Fibroblast of lung (primary cell): ENCODE results near the gene HAT1. TPM values are rescaled to one million over a fixed set of nuclear protein-coding genes. Genes with fewer than 3 reads are reported as not detected.
A peak's percentile ranks its signal among the peaks of the same experiment; 100 is the strongest.

Source experiments
- DNase-seq, 2 donors: peaks; one replicate each; pipeline versions ENCODE4 v3.0.0 to v3.0.0-alpha.2; 2010; ENCODE audit warnings: low read depth in 2 of 2
- H2AFZ ChIP-seq: 2 replicates; pipeline ENCODE4 v1.5.1; 2012; ENCODE audit warnings: low read length, control low read depth, inconsistent platforms
- H3K27ac ChIP-seq: 2 replicates; pipeline ENCODE4 v1.5.1; 2011; ENCODE audit warnings: low read length, control low read depth; ENCODE audit not compliant: insufficient read depth
- H3K27me3 ChIP-seq: 2 replicates; pipeline ENCODE4 v1.5.1; 2011; ENCODE audit warnings: mild to moderate bottlenecking, low read length; ENCODE audit not compliant: control insufficient read depth, insufficient read depth
- H3K36me3 ChIP-seq: 2 replicates; pipeline ENCODE4 v1.5.1; 2011; ENCODE audit warnings: low read length; ENCODE audit not compliant: control insufficient read depth, insufficient read depth
- H3K4me1 ChIP-seq: 2 replicates; pipeline ENCODE4 v1.5.1; 2011; ENCODE audit warnings: low read length; ENCODE audit not compliant: control insufficient read depth, insufficient read depth; ENCODE audit errors: extremely low read depth
- H3K4me2 ChIP-seq: 2 replicates; pipeline ENCODE4 v1.5.1; 2011; ENCODE audit warnings: low read length, control low read depth; ENCODE audit not compliant: insufficient read depth; ENCODE audit errors: extremely low read depth
- H3K4me3 ChIP-seq, 4 experiments: fragments of 200-600 bp in 1 of 4; sonication (generic) in 1 of 4; replicated peaks in 1 of 4; 2 replicates each; pipeline ENCODE4 v1.5.1; 2011 to 2016; ENCODE audit warnings: low read length in 4 of 4, low read depth in 3 of 4, mild to moderate bottlenecking in 3 of 4, control low read depth in 2 of 4, inconsistent platforms in 1 of 4, mixed read lengths in 1 of 4; ENCODE audit not compliant: insufficient read depth in 1 of 4; ENCODE audit errors: control extremely low read depth in 1 of 4
- H3K79me2 ChIP-seq: 2 replicates; pipeline ENCODE4 v1.5.1; 2012; ENCODE audit warnings: mild to moderate bottlenecking, low read length, inconsistent platforms; ENCODE audit not compliant: control insufficient read depth, insufficient read depth
- H3K9ac ChIP-seq: 2 replicates; pipeline ENCODE4 v1.5.1; 2011; ENCODE audit warnings: mild to moderate bottlenecking, low read length, control low read depth; ENCODE audit not compliant: insufficient read depth
- H3K9me3 ChIP-seq: 2 replicates; pipeline ENCODE4 v1.5.1; 2012; ENCODE audit warnings: low read depth, low read length; ENCODE audit not compliant: control insufficient read depth, insufficient read depth
- H4K20me1 ChIP-seq: 2 replicates; pipeline ENCODE4 v1.5.1; 2011; ENCODE audit warnings: low read length; ENCODE audit not compliant: control insufficient read depth, insufficient read depth; ENCODE audit errors: extremely low read depth
- CTCF ChIP-seq, 2 donors: IDR thresholded peaks in 1 of 2; conservative IDR thresholded peaks in 1 of 2; 1 replicate in 1 of 2; 2 replicates in 1 of 2; pipeline ENCODE4 v1.5.1; 2011 to 2012; ENCODE audit warnings: low read length in 2 of 2, control low read depth in 1 of 2, inconsistent platforms in 1 of 2, low read depth in 1 of 2, mild to moderate bottlenecking in 1 of 2
- EZH2 ChIP-seq: IDR thresholded peaks from 2 replicates; pipeline ENCODE4 v1.5.1; 2012; ENCODE audit warnings: low read length, control low read depth, mild to moderate bottlenecking; ENCODE audit errors: missing control alignments
- polyA plus RNA-seq, 2 donors: library from polyadenylated mRNA; depleted of rRNA in 1 of 2; stranded (reverse) in 1 of 2; unstranded in 1 of 2; fragments of >200 nt; gene quantifications; 2 replicates each; pipeline ENCODE4 v1.2.1, GENCODE V29; 2011 to 2012; ENCODE audit warnings: missing spikeins in 1 of 2
- total RNA-seq: library from RNA; depleted of rRNA; stranded (reverse); fragments of >200 nt; gene quantifications from 2 replicates; pipeline ENCODE4 v1.2.1, GENCODE V29; 2014

Gene HAT1
- total and polyA plus RNA-seq, 2 donors (not counting 1 experiment from before 2014, with no cell fraction given): 23.0 to 57.7 TPM

- H3K4me1 ChIP-seq: no peaks in the 10 kb centered on the region
- H3K4me2 ChIP-seq: no peak overlapping the region
- no peak overlapping the region for H3K9ac ChIP-seq
- DNase-seq: no peak
- no peaks in the 10 kb centered on the region for H3K9me3 ChIP-seq
- peaks cover 4% of the 10 kb centered on the region for H3K79me2 ChIP-seq
- TF ChIP-seq EZH2 (no peak), CTCF (conservative IDR thresholded peaks at IDR 0.05 in 1 of 2, IDR thresholded peaks at IDR 0.05 in 1 of 2; ENCODE audit: low read depth in 1 of 2, low read length in 2 of 2) (no peak)
- no peaks in the 10 kb centered on the region for H3K36me3 ChIP-seq
- H2AFZ ChIP-seq: no peak overlapping the region
- H3K4me3 ChIP-seq: no peak overlapping the region
- no peaks in the 10 kb centered on the region for H4K20me1 ChIP-seq
- H3K27me3 ChIP-seq: no peaks in the 10 kb centered on the region
- H3K27ac ChIP-seq: no peak overlapping the region
These were observed 32.5 kb upstream of the HAT1 start for GRCh38 chr2:171889808-171890207.

DNA sequence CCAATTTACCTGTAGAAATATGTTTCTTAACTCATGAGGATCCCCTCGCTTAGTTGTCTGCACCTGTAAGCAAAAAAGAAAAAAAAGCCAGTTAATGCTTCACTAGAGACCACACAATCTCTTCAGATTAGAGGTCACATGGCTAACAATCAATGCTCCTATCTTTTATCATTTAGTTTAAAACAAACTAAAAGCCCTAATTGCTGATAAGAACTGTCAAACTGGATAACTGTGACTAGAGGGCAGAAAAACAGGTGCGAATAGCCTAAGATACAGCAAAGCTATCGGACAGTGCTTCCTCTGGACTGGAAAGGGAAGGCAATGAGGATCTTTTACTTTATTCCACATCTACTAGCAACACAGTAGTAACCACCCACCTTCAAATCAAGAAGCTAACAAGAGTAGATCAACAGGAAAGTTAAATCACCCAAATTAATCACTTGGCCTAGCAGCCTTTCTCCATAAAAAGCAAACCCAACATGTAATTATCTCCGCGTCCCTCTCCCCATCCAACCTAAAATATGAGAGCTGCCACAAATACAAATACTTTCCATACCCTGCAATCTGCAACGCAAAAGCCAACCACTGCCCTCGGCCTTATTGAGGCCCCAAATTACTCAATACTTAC is 29.0 kb upstream of the HAT1 start:
- Histone ChIP-seq H3K79me2 (peaks cover 4% of the 10 kb centered on the region), H4K20me1 (no peaks in the 10 kb centered on the region), H3K9ac (no peak overlapping the region), H2AFZ (peak overlapping the region; percentile 82), H3K4me1 (no peaks in the 10 kb centered on the region), H3K27me3 (no peaks in the 10 kb centered on the region), H3K27ac (peak overlapping the region; percentile 79), H3K9me3 (no peaks in the 10 kb centered on the region), H3K36me3 (no peaks in the 10 kb centered on the region), H3K4me2 (peak overlapping the region; percentile 99), H3K4me3 (peak overlapping the region; percentile 76 to 99 (median 90))
- TF ChIP-seq CTCF (conservative IDR thresholded peaks at IDR 0.05 in 1 of 2, IDR thresholded peaks at IDR 0.05 in 1 of 2; ENCODE audit: low read depth in 1 of 2, low read length in 2 of 2): no peak
- TF ChIP-seq EZH2: no peak
- peak in 1 of 2 donors; percentile 25 for DNase-seq

GRCh38 chr2:171893824-171894611 is 28.2 kb upstream of the HAT1 start, which contains the start of gene SLC25A12:
TSS of gene SLC25A12 (minus strand) at chr2:171894244. CDS start at chr2:171894214, 30 bp downstream.
- H3K4me1 ChIP-seq: no peaks in the 10 kb centered on the region
- H3K27ac ChIP-seq: peak within 1 kb of the TSS; percentile 79
- TF ChIP-seq EZH2 (no peak), CTCF (conservative IDR thresholded peaks at IDR 0.05 in 1 of 2, IDR thresholded peaks at IDR 0.05 in 1 of 2; ENCODE audit: low read depth in 1 of 2, low read length in 2 of 2) (no peak)
- H3K4me2 ChIP-seq: peak within 1 kb of the TSS; percentile 99
- H3K9ac ChIP-seq: peak within 1 kb of the TSS; percentile 87
- no peaks in the 10 kb centered on the region for H3K27me3 ChIP-seq
- H2AFZ ChIP-seq: peak within 1 kb of the TSS; percentile 87
- DNase-seq: peak; percentile 72 to 81
- H3K36me3 ChIP-seq: no peaks in the 10 kb centered on the region
- H4K20me1 ChIP-seq: no peaks in the 10 kb centered on the region
- H3K9me3 ChIP-seq: no peaks in the 10 kb centered on the region
- H3K79me2 ChIP-seq: peaks cover 4% of the 10 kb centered on the region
- peak within 1 kb of the TSS; percentile 76 to 99 (median 90) for H3K4me3 ChIP-seq
